ENCODE measurements around the gene NFATC2. TPM values are rescaled to one million over a fixed set of nuclear protein-coding genes. Genes with fewer than 3 reads are reported as not detected.

The NFATC2 gene
- total RNA-seq, 4 donors from 2014 or later: 5.7 to 36.4 (median 12.0) TPM

GRCh38 chr20:51409192-51409880 lies 133.2 kb downstream of the NFATC2 start:
- no peak for DNase-seq
- H3K9me3 ChIP-seq: no peaks in the 10 kb centered on the region
- no peak overlapping the region for H3K27ac ChIP-seq
- no peaks in the 10 kb centered on the region for H3K36me3 ChIP-seq
- intact Hi-C loops (cut with DNase I; ENCODE audit: low total_unique reads): no loop called here
- no peaks in the 10 kb centered on the region for H3K27me3 ChIP-seq
- H3K4me3 ChIP-seq: no peak overlapping the region
- no peak for TF ChIP-seq POLR2A (IDR thresholded peaks at IDR 0.05)
- TF ChIP-seq, protein P1, sequence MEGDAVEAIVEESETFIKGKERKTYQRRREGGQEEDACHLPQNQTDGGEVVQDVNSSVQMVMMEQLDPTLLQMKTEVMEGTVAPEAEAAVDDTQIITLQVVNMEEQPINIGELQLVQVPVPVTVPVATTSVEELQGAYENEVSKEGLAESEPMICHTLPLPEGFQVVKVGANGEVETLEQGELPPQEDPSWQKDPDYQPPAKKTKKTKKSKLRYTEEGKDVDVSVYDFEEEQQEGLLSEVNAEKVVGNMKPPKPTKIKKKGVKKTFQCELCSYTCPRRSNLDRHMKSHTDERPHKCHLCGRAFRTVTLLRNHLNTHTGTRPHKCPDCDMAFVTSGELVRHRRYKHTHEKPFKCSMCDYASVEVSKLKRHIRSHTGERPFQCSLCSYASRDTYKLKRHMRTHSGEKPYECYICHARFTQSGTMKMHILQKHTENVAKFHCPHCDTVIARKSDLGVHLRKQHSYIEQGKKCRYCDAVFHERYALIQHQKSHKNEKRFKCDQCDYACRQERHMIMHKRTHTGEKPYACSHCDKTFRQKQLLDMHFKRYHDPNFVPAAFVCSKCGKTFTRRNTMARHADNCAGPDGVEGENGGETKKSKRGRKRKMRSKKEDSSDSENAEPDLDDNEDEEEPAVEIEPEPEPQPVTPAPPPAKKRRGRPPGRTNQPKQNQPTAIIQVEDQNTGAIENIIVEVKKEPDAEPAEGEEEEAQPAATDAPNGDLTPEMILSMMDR (IDR thresholded peaks at IDR 0.05): no peak
- peaks cover 3 to 5% of the 10 kb centered on the region in 2 donors for H3K4me1 ChIP-seq

DNA sequence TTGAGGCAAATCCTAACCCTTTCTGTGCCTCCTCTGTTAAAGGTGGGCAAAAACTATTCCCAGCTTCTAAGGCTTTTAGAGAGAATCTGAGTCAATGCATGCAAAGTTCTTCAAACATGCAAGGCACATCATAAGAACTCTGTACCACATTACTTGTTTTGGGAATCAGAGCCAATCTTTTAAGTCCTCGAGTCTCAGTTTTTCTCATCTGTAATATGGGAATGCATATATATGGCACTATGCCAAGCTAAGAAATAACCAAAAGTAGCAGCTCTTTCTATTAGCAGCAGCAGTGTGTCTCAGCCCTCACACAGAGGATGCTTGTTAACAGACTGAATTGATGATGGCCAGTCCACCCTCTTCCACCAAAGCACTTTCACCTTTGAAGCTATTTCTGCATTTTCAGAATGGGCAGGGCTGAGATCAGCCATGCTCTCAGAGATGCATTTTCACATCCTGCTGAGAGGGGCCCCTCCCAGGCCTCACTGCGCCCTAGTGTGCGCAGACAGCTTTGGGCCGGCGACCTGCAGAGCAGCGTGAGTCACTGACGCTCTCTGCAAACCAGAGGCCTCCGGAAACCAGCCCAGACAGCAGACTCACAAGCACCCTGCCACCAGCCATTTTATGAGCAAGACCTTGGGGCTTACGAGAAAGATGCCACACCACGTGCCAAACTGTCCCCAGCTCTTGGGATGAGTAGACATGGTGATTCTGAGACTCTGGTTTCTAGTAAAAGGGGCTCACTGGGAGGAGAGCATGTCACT lies 138.0 kb downstream of the NFATC2 start:
- intact Hi-C loops (cut with DNase I; ENCODE audit: low total_unique reads): no loop called here
- no peaks in the 10 kb centered on the region for H3K27me3 ChIP-seq
- no peak for DNase-seq

GRCh38 chr20:51403466-51404220 lies 138.9 kb downstream of the NFATC2 start:
- intact Hi-C loops (cut with DNase I; ENCODE audit: low total_unique reads): no loop called here
- H3K27ac ChIP-seq: no peak overlapping the region
- H3K4me3 ChIP-seq: no peak overlapping the region
- H3K4me1 ChIP-seq: no peaks in the 10 kb centered on the region
- no peak for TF ChIP-seq POLR2A (IDR thresholded peaks at IDR 0.05)
- TF ChIP-seq, protein P1 (IDR thresholded peaks at IDR 0.05): no peak
- no peaks in the 10 kb centered on the region for H3K9me3 ChIP-seq
- H3K36me3 ChIP-seq: no peaks in the 10 kb centered on the region
- no peaks in the 10 kb centered on the region for H3K27me3 ChIP-seq
- DNase-seq: no peak

More for the DNA sequence above, 138.0 kb downstream of the NFATC2 start:
- TF ChIP-seq POLR2A (IDR thresholded peaks at IDR 0.05): no peak
- TF ChIP-seq, protein P1 (IDR thresholded peaks at IDR 0.05): no peak
- H3K4me1 ChIP-seq: no peaks in the 10 kb centered on the region
- no peak overlapping the region for H3K4me3 ChIP-seq
- H3K27ac ChIP-seq: no peak overlapping the region
- H3K9me3 ChIP-seq: no peaks in the 10 kb centered on the region
- no peaks in the 10 kb centered on the region for H3K36me3 ChIP-seq

- intact Hi-C loops (cut with DNase I; ENCODE audit: low total_unique reads): no loop called here
Measured at GRCh38 chr20:51402201-51402600, 140.3 kb downstream of the NFATC2 start.

More at GRCh38 chr20:51402201-51402600, 140.3 kb downstream of the NFATC2 start:
- no peaks in the 10 kb centered on the region for H3K4me1 ChIP-seq
- TF ChIP-seq POLR2A (IDR thresholded peaks at IDR 0.05): no peak
- TF ChIP-seq, protein P1 (IDR thresholded peaks at IDR 0.05): no peak
- no peaks in the 10 kb centered on the region for H3K36me3 ChIP-seq
- H3K27ac ChIP-seq: no peak overlapping the region
- H3K9me3 ChIP-seq: no peaks in the 10 kb centered on the region
- H3K4me3 ChIP-seq: no peak overlapping the region
- no peaks in the 10 kb centered on the region for H3K27me3 ChIP-seq
- DNase-seq: no peak

Data from uterus (tissue), 4 donors.